Measurements from ENCODE around the gene PSMD4. TPM values are rescaled to one million over a fixed set of nuclear protein-coding genes. Genes with fewer than 3 reads are reported as not detected.
"Not testable (repeated sequence)": the region's sequence is repeated elsewhere in the genome, so short reads cannot be mapped to it uniquely, and the experiment has no call there.

PSMD4 gene
- total RNA-seq, result 200 and 204 TPM in 2 replicates

- intact Hi-C loops (cut with micrococcal nuclease), result loop anchor here (1.0 to 5.0 kb wide), 9 partner anchors 27 to 557 kb away; partner anchors contain the start of genes GOLPH3L, LYSMD1, PIP5K1A and PRUNE1
These were observed at the start of gene PSMD4 for GRCh38 chr1:151254217-151255213. Gene PSMD4 (plus strand): TSS chr1:151254734. CDS start chr1:151254783, 49 bp downstream.

- intact Hi-C loops (cut with micrococcal nuclease), result not testable (repeated sequence)
These were observed 49.1 kb upstream of the PSMD4 start for GRCh38 chr1:151205381-151205965.

GRCh38 chr1:151210830-151211229 lies 43.7 kb upstream of the PSMD4 start:
- intact Hi-C loops (cut with micrococcal nuclease), result no loop called here

- intact Hi-C loops (cut with micrococcal nuclease), result loop anchor here (1.0 kb wide), 1 partner anchor 14 kb away; the partner anchor contains the start of gene PIP5K1A
These were observed 42.4 kb upstream of the PSMD4 start for GRCh38 chr1:151211972-151212705.

- intact Hi-C loops (cut with micrococcal nuclease), result no loop called here
These were observed 41.0 kb upstream of the PSMD4 start for GRCh38 chr1:151213560-151213959.

GRCh38 chr1:151221616-151222015 lies 32.9 kb upstream of the PSMD4 start:
- intact Hi-C loops (cut with micrococcal nuclease), result no loop called here

- intact Hi-C loops (cut with micrococcal nuclease), result no loop called here
These were observed 32.4 kb upstream of the PSMD4 start for GRCh38 chr1:151222130-151222529.

- intact Hi-C loops (cut with micrococcal nuclease), result no loop called here
These were observed 19.3 kb upstream of the PSMD4 start for GRCh38 chr1:151235235-151235634.

- intact Hi-C loops (cut with micrococcal nuclease), result no loop called here
These were observed 16.7 kb upstream of the PSMD4 start for GRCh38 chr1:151237678-151238466.

GRCh38 chr1:151238467-151238739 lies 16.1 kb upstream of the PSMD4 start:
- intact Hi-C loops (cut with micrococcal nuclease), result no loop called here

GRCh38 chr1:151242442-151242841 lies 12.1 kb upstream of the PSMD4 start:
- intact Hi-C loops (cut with micrococcal nuclease), result no loop called here

GRCh38 chr1:151243683-151244216 lies 10.8 kb upstream of the PSMD4 start:
- intact Hi-C loops (cut with micrococcal nuclease), result no loop called here

- intact Hi-C loops (cut with micrococcal nuclease), result no loop called here
These were observed 7.7 kb upstream of the PSMD4 start for GRCh38 chr1:151246786-151247185.

- intact Hi-C loops (cut with micrococcal nuclease), result loop anchor here (1.0 to 5.0 kb wide), 6 partner anchors 56 to 360 kb away; partner anchors contain the start of genes SCNM1 and SNX27
These were observed 2.7 kb upstream of the PSMD4 start for GRCh38 chr1:151251656-151252470.

- intact Hi-C loops (cut with micrococcal nuclease), result loop anchor here (2.0 to 5.0 kb wide), 2 partner anchors 99 to 558 kb away; partner anchors contain the start of genes GOLPH3L and TNFAIP8L2
These were observed 847 bp downstream of the PSMD4 start for GRCh38 chr1:151255381-151255780.

- intact Hi-C loops (cut with micrococcal nuclease), result loop anchor here (5.0 kb wide), 1 partner anchor 562 kb away; the partner anchor contains the start of gene GOLPH3L
These were observed 4.8 kb downstream of the PSMD4 start for GRCh38 chr1:151259351-151259750.

GRCh38 chr1:151265446-151266236 lies 11.1 kb downstream of the PSMD4 start:
- intact Hi-C loops (cut with micrococcal nuclease), result no loop called here

- intact Hi-C loops (cut with micrococcal nuclease), result no loop called here
These were observed 11.8 kb downstream of the PSMD4 start for GRCh38 chr1:151266315-151266714.

GRCh38 chr1:151266821-151267220 lies 12.3 kb downstream of the PSMD4 start:
- intact Hi-C loops (cut with micrococcal nuclease), result no loop called here
